NCI-H526 treated with DMSO at 0.1 percent for 48 hours (cell line): Measurements from ENCODE around the gene GSC.
"Not testable (repeated sequence)": the region's sequence is repeated elsewhere in the genome, so short reads cannot be mapped to it uniquely, and the experiment has no call there.

Source experiments
- DNase-seq: peaks from one replicate; lab custom pipeline; 2025; lab: John Stamatoyannopoulos, UW

GSC gene

GRCh38 chr14:94769391-94770250, at the start of gene GSC:
Gene GSC, minus strand, starts transcription at chr14:94770113. Its CDS starts 98 bp downstream, at chr14:94770015.
- peak; percentile 57 for DNase-seq

GRCh38 chr14:94819531-94819930, 49.6 kb upstream of the GSC start:
- no peak for DNase-seq

- DNase-seq, result no peak
Measured at GRCh38 chr14:94816113-94816512, 46.2 kb upstream of the GSC start.

GRCh38 chr14:94805680-94806288, 35.9 kb upstream of the GSC start:
- DNase-seq, result no peak

- no peak for DNase-seq
Measured at GRCh38 chr14:94801225-94801624, 31.3 kb upstream of the GSC start.

GRCh38 chr14:94800764-94801163, 30.9 kb upstream of the GSC start:
- not testable (repeated sequence) for DNase-seq

- DNase-seq, result no peak
Measured at GRCh38 chr14:94797887-94798286, 28.0 kb upstream of the GSC start.

GRCh38 chr14:94796278-94796677, 26.4 kb upstream of the GSC start:
- DNase-seq, result no peak

GRCh38 chr14:94795372-94795771, 25.5 kb upstream of the GSC start:
- no peak for DNase-seq

GRCh38 chr14:94793901-94794300, 24.0 kb upstream of the GSC start:
- DNase-seq, result no peak

GRCh38 chr14:94787655-94788054, 17.7 kb upstream of the GSC start:
- DNase-seq, result no peak

GRCh38 chr14:94787092-94787491, 17.2 kb upstream of the GSC start:
- DNase-seq, result no peak

- no peak for DNase-seq
Measured at GRCh38 chr14:94780536-94781399, 10.9 kb upstream of the GSC start.

- DNase-seq, result no peak
Measured at GRCh38 chr14:94779713-94780112, 9.8 kb upstream of the GSC start.

- DNase-seq, result no peak
Measured at GRCh38 chr14:94775871-94776210, 5.9 kb upstream of the GSC start.

- DNase-seq, result no peak
Measured at GRCh38 chr14:94775091-94775870, 5.4 kb upstream of the GSC start.

GRCh38 chr14:94774344-94775090, 4.6 kb upstream of the GSC start:
- DNase-seq, result no peak

- no peak for DNase-seq
Measured at GRCh38 chr14:94773655-94774343, 3.9 kb upstream of the GSC start.

GRCh38 chr14:94773061-94773648, 3.2 kb upstream of the GSC start:
- DNase-seq, result no peak

GRCh38 chr14:94772548-94772947, 2.6 kb upstream of the GSC start:
- DNase-seq, result no peak
